Gastroesophageal sphincter (tissue), 3 donors: ENCODE results near the gene CHCHD5.

Source experiments
- POLR2A ChIP-seq, 2 donors: fragments of 450-650 bp; IDR thresholded peaks; one replicate each; pipeline ENCODE4 v1.6.1; 2017; ENCODE audit warnings: antibody characterized with exemption in 2 of 2, mild to moderate bottlenecking in 2 of 2, moderate library complexity in 1 of 2
- TF ChIP-seq, protein P1 (sequence below), 4 experiments: fragments of 200-600 bp in 2 of 4; fragments of 450-650 bp in 2 of 4; sonication (generic) in 1 of 4; IDR thresholded peaks; one replicate each; pipeline ENCODE4 v1.5.1; 2017 to 2019; ENCODE audit warnings: antibody characterized with exemption in 4 of 4, mild to moderate bottlenecking in 2 of 4, moderate library complexity in 2 of 4

GRCh38 chr2:112637289-112637660 is 52.9 kb downstream of the CHCHD5 start:
- TF ChIP-seq, protein P1, sequence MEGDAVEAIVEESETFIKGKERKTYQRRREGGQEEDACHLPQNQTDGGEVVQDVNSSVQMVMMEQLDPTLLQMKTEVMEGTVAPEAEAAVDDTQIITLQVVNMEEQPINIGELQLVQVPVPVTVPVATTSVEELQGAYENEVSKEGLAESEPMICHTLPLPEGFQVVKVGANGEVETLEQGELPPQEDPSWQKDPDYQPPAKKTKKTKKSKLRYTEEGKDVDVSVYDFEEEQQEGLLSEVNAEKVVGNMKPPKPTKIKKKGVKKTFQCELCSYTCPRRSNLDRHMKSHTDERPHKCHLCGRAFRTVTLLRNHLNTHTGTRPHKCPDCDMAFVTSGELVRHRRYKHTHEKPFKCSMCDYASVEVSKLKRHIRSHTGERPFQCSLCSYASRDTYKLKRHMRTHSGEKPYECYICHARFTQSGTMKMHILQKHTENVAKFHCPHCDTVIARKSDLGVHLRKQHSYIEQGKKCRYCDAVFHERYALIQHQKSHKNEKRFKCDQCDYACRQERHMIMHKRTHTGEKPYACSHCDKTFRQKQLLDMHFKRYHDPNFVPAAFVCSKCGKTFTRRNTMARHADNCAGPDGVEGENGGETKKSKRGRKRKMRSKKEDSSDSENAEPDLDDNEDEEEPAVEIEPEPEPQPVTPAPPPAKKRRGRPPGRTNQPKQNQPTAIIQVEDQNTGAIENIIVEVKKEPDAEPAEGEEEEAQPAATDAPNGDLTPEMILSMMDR (IDR thresholded peaks at IDR 0.05): no peak
- no peak for TF ChIP-seq POLR2A (IDR thresholded peaks at IDR 0.05)
